ENCODE results near the gene PCSK4. TPM values are rescaled to one million over a fixed set of nuclear protein-coding genes. Genes with fewer than 3 reads are reported as not detected.
A peak's percentile ranks its signal among the peaks of the same experiment; 100 is the strongest.

The PCSK4 gene
- total RNA-seq, 1 donor from 2014 or later = 2.5 TPM

DNA sequence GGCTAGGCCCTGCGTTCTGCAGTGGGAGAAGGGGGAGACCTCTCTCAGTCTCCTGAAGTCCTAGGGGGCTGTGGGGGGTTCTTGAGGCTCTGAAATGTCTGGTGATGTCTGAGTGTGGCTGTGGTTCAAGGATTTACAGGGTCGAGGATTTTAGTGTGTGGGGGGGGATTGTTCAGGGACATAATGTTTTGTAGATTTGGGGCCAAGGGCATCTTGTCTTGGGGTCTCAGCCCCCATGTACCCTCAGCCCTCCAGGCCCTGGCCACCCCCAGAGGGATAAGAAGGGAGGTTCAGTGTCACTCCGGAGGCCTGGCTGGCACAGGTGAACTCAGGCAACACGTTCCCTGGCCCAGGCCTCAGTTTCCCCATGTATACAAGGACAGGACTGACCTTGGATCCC, 42.6 kb downstream of the PCSK4 start:
- H3K4me3 ChIP-seq (ENCODE audit: low read depth, low read length) = no peak overlapping the region
- TF ChIP-seq CTCF (conservative IDR thresholded peaks at IDR 0.05; ENCODE audit: low read depth, low read length) = no peak
- DNase-seq (ENCODE audit: low read depth) = no peak

- no peak for TF ChIP-seq CTCF (conservative IDR thresholded peaks at IDR 0.05; ENCODE audit: low read depth, low read length)
- H3K4me3 ChIP-seq (ENCODE audit: low read depth, low read length) = no peak overlapping the region
- DNase-seq (ENCODE audit: low read depth) = no peak
These were observed 43.3 kb downstream of the PCSK4 start for GRCh38 chr19:1446713-1447481.

GRCh38 chr19:1445932-1446712, 44.0 kb downstream of the PCSK4 start:
- DNase-seq (ENCODE audit: low read depth) = no peak
- H3K4me3 ChIP-seq (ENCODE audit: low read depth, low read length) = no peak overlapping the region

DNA sequence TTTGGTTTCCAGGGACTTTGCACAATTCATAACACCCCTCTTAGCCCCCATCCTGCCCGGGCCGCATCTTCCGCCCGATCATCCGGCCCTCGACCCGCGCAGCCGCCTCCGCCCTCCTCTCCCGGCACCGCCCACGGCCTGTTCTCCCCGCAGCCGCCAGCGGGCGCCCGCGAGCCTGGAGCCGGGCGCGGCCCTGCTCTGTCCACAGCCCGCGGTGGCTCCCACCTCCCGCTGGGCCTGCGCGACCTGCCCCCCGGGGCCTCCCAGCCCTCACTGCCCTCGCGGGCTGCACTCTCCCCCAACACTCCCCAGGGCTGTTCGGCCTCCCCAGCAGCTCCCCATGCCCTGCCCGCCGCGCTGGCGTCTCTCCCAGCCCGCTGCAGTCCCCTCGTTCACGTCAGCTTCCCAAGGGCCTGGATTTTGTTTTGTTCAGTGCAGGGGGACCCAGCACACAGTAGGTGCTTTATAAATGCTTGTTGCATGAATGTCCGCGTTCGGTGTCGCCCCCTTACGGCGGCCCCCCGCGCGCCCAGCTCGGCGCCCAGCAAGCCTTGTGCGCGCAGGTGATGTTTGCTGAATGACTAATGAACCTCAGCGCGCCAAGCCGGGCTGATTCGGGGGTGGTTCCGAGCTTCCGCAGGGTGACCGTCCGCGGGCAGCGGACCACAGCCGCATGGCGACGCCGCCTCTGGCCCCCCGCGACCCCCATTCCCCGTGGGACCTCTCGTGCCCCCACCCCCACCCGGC, 44.8 kb downstream of the PCSK4 start:
- TF ChIP-seq CTCF (conservative IDR thresholded peaks at IDR 0.05; ENCODE audit: low read depth, low read length) = peak; percentile 79
- peak overlapping the region; percentile 50 for H3K4me3 ChIP-seq (ENCODE audit: low read depth, low read length)
- no peak for DNase-seq (ENCODE audit: low read depth)

More at GRCh38 chr19:1445932-1446712, 44.0 kb downstream of the PCSK4 start:
- no peak for TF ChIP-seq CTCF (conservative IDR thresholded peaks at IDR 0.05; ENCODE audit: low read depth, low read length)

- TF ChIP-seq CTCF (conservative IDR thresholded peaks at IDR 0.05; ENCODE audit: low read depth, low read length) = no peak
- DNase-seq (ENCODE audit: low read depth) = no peak
- no peak overlapping the region for H3K4me3 ChIP-seq (ENCODE audit: low read depth, low read length)
These were observed 48.3 kb downstream of the PCSK4 start for GRCh38 chr19:1441677-1442438.

DNA sequence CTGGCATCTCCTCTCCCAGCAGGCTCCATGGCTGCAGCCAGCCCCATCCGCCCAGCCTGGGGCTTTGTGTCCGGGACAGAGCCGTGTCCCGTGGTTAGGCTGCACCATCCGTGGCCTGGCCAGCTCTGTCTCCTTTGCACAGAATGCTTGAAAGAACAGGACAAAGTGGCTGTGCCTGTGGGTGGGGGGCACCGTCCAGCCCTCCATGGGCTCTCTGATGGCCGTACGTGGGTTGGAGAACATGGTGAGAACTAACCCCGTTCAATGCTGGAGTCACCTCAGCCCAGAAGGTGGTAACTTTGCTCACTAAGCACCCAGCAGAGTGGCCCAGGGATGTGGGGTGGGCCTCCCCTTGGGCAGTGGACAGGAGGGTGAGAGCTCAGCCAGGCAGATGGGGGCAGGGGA, 49.1 kb downstream of the PCSK4 start:
- TF ChIP-seq CTCF (conservative IDR thresholded peaks at IDR 0.05; ENCODE audit: low read depth, low read length) = no peak
- DNase-seq (ENCODE audit: low read depth) = no peak
- H3K4me3 ChIP-seq (ENCODE audit: low read depth, low read length) = no peak overlapping the region
